H1 (cell line): Measurements from ENCODE around the gene CORO7. TPM values are rescaled to one million over a fixed set of nuclear protein-coding genes. Genes with fewer than 3 reads are reported as not detected.

ENCODE experiments used
- CTCF ChIA-PET: fragments of 300-600 bp; sonication (Branson Sonifier 250); formaldehyde crosslinking; loops from one replicate; lab custom pipeline; 2021; ENCODE audit not compliant: partially characterized antibody; lab: Charles Lee
- POLR2A ChIA-PET: fragments of 300-600 bp; sonication (Branson Sonifier 250); formaldehyde crosslinking; loops from one replicate; lab custom pipeline; 2021; ENCODE audit warnings: inconsistent platforms; ENCODE audit not compliant: partially characterized antibody; lab: Charles Lee
- DNase-seq, 2 experiments: peaks; one replicate each; pipeline versions ENCODE4 v3.0.0 to v3.0.0-alpha.2; 2010 to 2022; ENCODE audit warnings: low spot score in 2 of 2, low read depth in 1 of 2, mixed read lengths in 1 of 2
- FAIRE-seq: peaks from 2 replicates; lab custom pipeline; 2011; peaks lifted over from hg19 to GRCh38; lab: Jason Lieb, UNC
- H2AFZ ChIP-seq: 2 replicates; pipeline ENCODE4 v1.8.1; 2012; ENCODE audit warnings: low read length, inconsistent platforms
- H2AK5ac ChIP-seq: 2 replicates; pipeline ENCODE4 v1.6.1; 2013; ENCODE audit warnings: low read depth, low read length
- H2BK120ac ChIP-seq: replicated peaks from 2 replicates; pipeline ENCODE3; 2013; ENCODE audit warnings: low read depth, low read length, inconsistent platforms
- H2BK12ac ChIP-seq: 2 replicates; pipeline ENCODE4 v1.6.1; 2013; ENCODE audit warnings: low read depth, low read length
- H2BK15ac ChIP-seq: 2 replicates; pipeline ENCODE4 v1.6.1; 2013; ENCODE audit warnings: low read length
- H2BK20ac ChIP-seq: 2 replicates; pipeline ENCODE4 v1.6.1; 2013; ENCODE audit warnings: low read length
- H2BK5ac ChIP-seq: 2 replicates; pipeline ENCODE4 v1.6.1; 2013; ENCODE audit warnings: low read depth, low read length
- H3K14ac ChIP-seq: 2 replicates; pipeline ENCODE4 v1.6.1; 2013; ENCODE audit warnings: inconsistent platforms; ENCODE audit not compliant: insufficient read length
- H3K18ac ChIP-seq: 2 replicates; pipeline ENCODE4 v1.6.1; 2013; ENCODE audit warnings: low read length; ENCODE audit errors: extremely low read depth
- H3K23ac ChIP-seq: 2 replicates; pipeline ENCODE4 v1.6.1; 2013; ENCODE audit warnings: inconsistent platforms; ENCODE audit not compliant: insufficient read length
- H3K23me2 ChIP-seq: 2 replicates; pipeline ENCODE4 v1.6.1; 2013; ENCODE audit warnings: low read depth, low read length
- H3K27ac ChIP-seq: 2 replicates; pipeline ENCODE4 v1.6.1; 2011; ENCODE audit warnings: low read depth, low read length, inconsistent platforms
- H3K27me3 ChIP-seq, 4 experiments: replicated peaks in 1 of 4; 1 replicate in 1 of 4; 2 replicates in 3 of 4; pipeline versions ENCODE4 v1.6.1 to v1.8.1; 2011 to 2013; ENCODE audit warnings: low read length in 3 of 4, mild to moderate bottlenecking in 3 of 4, inconsistent platforms in 2 of 4, mixed read lengths in 2 of 4, moderate library complexity in 1 of 4; ENCODE audit not compliant: control insufficient read depth in 3 of 4, insufficient read depth in 3 of 4; ENCODE audit errors: extremely low read depth in 1 of 4
- H3K36me3 ChIP-seq, 4 experiments: 2 replicates each; pipeline versions ENCODE4 v1.6.1 to v1.8.1; 2011 to 2013; ENCODE audit warnings: mild to moderate bottlenecking in 4 of 4, low read length in 3 of 4, moderate library complexity in 2 of 4, control low read depth in 1 of 4, inconsistent platforms in 1 of 4; ENCODE audit not compliant: insufficient read depth in 4 of 4, control insufficient read depth in 2 of 4
- H3K4ac ChIP-seq: replicated peaks from 2 replicates; pipeline ENCODE3; 2013; ENCODE audit warnings: low read length, low read depth, mixed read lengths, inconsistent platforms; ENCODE audit not compliant: insufficient read length
- H3K4me1 ChIP-seq, 4 experiments: replicated peaks in 1 of 4; 1 replicate in 1 of 4; 2 replicates in 3 of 4; pipeline versions ENCODE4 v1.6.1 to v1.8.1; 2011 to 2013; ENCODE audit warnings: low read length in 3 of 4, inconsistent platforms in 2 of 4, mixed read lengths in 1 of 4; ENCODE audit not compliant: insufficient read depth in 4 of 4, control insufficient read depth in 3 of 4
- H3K4me2 ChIP-seq, 2 experiments: 2 replicates each; pipeline versions ENCODE4 v1.6.1 to v1.8.1; 2011 to 2013; ENCODE audit warnings: low read depth in 2 of 2, low read length in 2 of 2, control low read depth in 1 of 2, inconsistent platforms in 1 of 2, mild to moderate bottlenecking in 1 of 2; ENCODE audit not compliant: insufficient read depth in 1 of 2
- H3K4me3 ChIP-seq, 4 experiments: fragments of 200-600, 300-600 bp in 1 of 4; sonication (generic), shearing (Covaris generic), sonication (Bioruptor Twin) in 1 of 4; 2 replicates each; pipeline versions ENCODE4 v1.5.1 to v1.8.1; 2011 to 2016; ENCODE audit warnings: low read length in 4 of 4, low read depth in 3 of 4, control low read depth in 2 of 4, inconsistent platforms in 2 of 4, mild to moderate bottlenecking in 2 of 4, mixed read lengths in 1 of 4, moderate library complexity in 1 of 4; ENCODE audit not compliant: insufficient read depth in 2 of 4; ENCODE audit errors: extremely low read depth in 1 of 4
- H3K56ac ChIP-seq: replicated peaks from 2 replicates; pipeline ENCODE3; 2013; ENCODE audit warnings: low read depth, mild to moderate bottlenecking, mixed read lengths, low read length, inconsistent platforms; ENCODE audit not compliant: insufficient read length
- H3K79me1 ChIP-seq: 2 replicates; pipeline ENCODE4 v1.6.1; 2013; ENCODE audit warnings: low read depth, low read length, control low read depth
- H3K79me2 ChIP-seq, 2 experiments: 2 replicates each; pipeline versions ENCODE4 v1.6.1 to v1.8.1; 2012 to 2013; ENCODE audit warnings: low read length in 2 of 2, mild to moderate bottlenecking in 2 of 2, inconsistent platforms in 1 of 2; ENCODE audit not compliant: insufficient read depth in 2 of 2, control insufficient read depth in 1 of 2
- H3K9ac ChIP-seq, 4 experiments: replicated peaks in 1 of 4; 1 replicate in 1 of 4; 2 replicates in 3 of 4; pipeline versions ENCODE4 v1.6.1 to v1.8.1; 2011 to 2013; ENCODE audit warnings: low read depth in 3 of 4, low read length in 3 of 4, control low read depth in 2 of 4, mild to moderate bottlenecking in 2 of 4, moderate library complexity in 2 of 4, inconsistent platforms in 1 of 4; ENCODE audit errors: extremely low read depth in 1 of 4
- H3K9me3 ChIP-seq, 2 experiments: 2 replicates each; pipeline versions ENCODE4 v1.6.1 to v1.8.1; 2012 to 2013; ENCODE audit warnings: mild to moderate bottlenecking in 2 of 2, moderate library complexity in 2 of 2, control low read depth in 1 of 2, inconsistent platforms in 1 of 2, low read depth in 1 of 2, low read length in 1 of 2, mixed read lengths in 1 of 2; ENCODE audit not compliant: insufficient read depth in 2 of 2
- H4K20me1 ChIP-seq, 2 experiments: replicated peaks in 1 of 2; 2 replicates each; pipeline versions ENCODE3 to v1.8.1; 2011 to 2013; ENCODE audit warnings: inconsistent platforms in 2 of 2, low read length in 2 of 2, mild to moderate bottlenecking in 1 of 2; ENCODE audit not compliant: insufficient read depth in 2 of 2, control insufficient read depth in 1 of 2
- H4K5ac ChIP-seq: 2 replicates; pipeline ENCODE4 v1.6.1; 2013; ENCODE audit warnings: low read length, low read depth, mixed read lengths, inconsistent platforms; ENCODE audit not compliant: insufficient read length
- H4K8ac ChIP-seq: 2 replicates; pipeline ENCODE4 v1.8.0; 2013; ENCODE audit warnings: mild to moderate bottlenecking, moderate library complexity, low read length, inconsistent platforms; ENCODE audit not compliant: insufficient read depth; ENCODE audit errors: extremely low read depth
- H4K91ac ChIP-seq: replicated peaks from 2 replicates; pipeline ENCODE3; 2013; ENCODE audit warnings: low read length, mixed read lengths, inconsistent platforms; ENCODE audit not compliant: insufficient read length
- BRCA1 ChIP-seq: IDR thresholded peaks from 2 replicates; pipeline ENCODE4 v1.6.1; 2012; ENCODE audit warnings: low read depth, low read length, improper control_type of control experiment
- CHD1 ChIP-seq: IDR thresholded peaks from 2 replicates; pipeline ENCODE4 v1.6.1; 2012; ENCODE audit warnings: low read depth, low read length, improper control_type of control experiment
- EGR1 ChIP-seq: IDR thresholded peaks from 2 replicates; pipeline ENCODE4 v1.6.1; 2011; ENCODE audit warnings: low read depth, low read length, borderline replicate concordance
- EP300 ChIP-seq, 2 experiments: IDR thresholded peaks; 1 replicate in 1 of 2; 2 replicates in 1 of 2; pipeline ENCODE4 v1.6.1; 2011 to 2012; ENCODE audit warnings: low read depth in 2 of 2, low read length in 2 of 2, mild to moderate bottlenecking in 2 of 2, borderline replicate concordance in 1 of 2, inconsistent platforms in 1 of 2, moderate library complexity in 1 of 2
- EZH2 ChIP-seq: fragments of 200-600 bp; sonication (generic); IDR thresholded peaks from 2 replicates; pipeline ENCODE4 v1.7.1; 2012; ENCODE audit warnings: low read depth, mild to moderate bottlenecking, moderate library complexity, low read length, inconsistent platforms; ENCODE audit not compliant: severe bottlenecking
- RBBP5 ChIP-seq: IDR thresholded peaks from 2 replicates; pipeline ENCODE4 v1.7.1; 2012; ENCODE audit warnings: low read depth, mild to moderate bottlenecking, inconsistent platforms, low read length, moderate library complexity, borderline replicate concordance
- RFX5 ChIP-seq: IDR thresholded peaks from 2 replicates; pipeline ENCODE4 v1.6.1; 2011; ENCODE audit warnings: low read depth, low read length, improper control_type of control experiment, borderline replicate concordance
- TCF12 ChIP-seq: IDR thresholded peaks from 2 replicates; pipeline ENCODE4 v1.6.1; 2011; ENCODE audit warnings: low read depth, mild to moderate bottlenecking, low read length
- TEAD4 ChIP-seq: IDR thresholded peaks from 2 replicates; pipeline ENCODE4 v1.6.1; 2012; ENCODE audit warnings: low read depth, low read length, inconsistent platforms, mixed read lengths
- ZNF274 ChIP-seq: IDR thresholded peaks from 2 replicates; pipeline ENCODE4 v1.7.0; 2012; ENCODE audit warnings: low read length, borderline replicate concordance; ENCODE audit errors: extremely low read depth
- WGBS, 2 experiments: shearing (Covaris generic) in 1 of 2; methylation state at CpG; one replicate each; pipeline versions ENCODE4 v1.1.6 to v1.1.7; 2013 to 2015; ENCODE audit warnings: low lambda C conversion rate in 2 of 2, mixed read lengths in 2 of 2, inconsistent platforms in 1 of 2, low coverage in 1 of 2, missing lambda C conversion rate in 1 of 2; ENCODE audit not compliant: insufficient replicate concordance in 2 of 2, insufficient coverage in 1 of 2, insufficient read length in 1 of 2; ENCODE audit errors: extremely low coverage in 1 of 2, missing lambda C conversion rate in 1 of 2; 5-methylcytosine and 5-hydroxymethylcytosine counted together
- polyA plus RNA-seq, 7 experiments: library from polyadenylated mRNA; depleted of rRNA in 3 of 7; stranded (reverse) in 5 of 7; unstranded in 2 of 7; fragments of >200 nt in 5 of 7; fragments of 200-250 nt in 2 of 7; gene quantifications; 1 replicate in 5 of 7; 2 replicates in 1 of 7; 4 replicates in 1 of 7; pipeline versions ENCODE4 v1.2.1 to v1.2.3, GENCODE V29; 2011 to 2013; ENCODE audit warnings: missing spikeins in 2 of 7, mixed read lengths in 2 of 7
- total RNA-seq: library from RNA; stranded (reverse); fragmentation: NEBNext Ultra II Directional; extraction: Animal tissue kit (Norgen Biotek cat#: 25700); gene quantifications from 2 replicates; pipeline ENCODE4 v1.2.1, GENCODE V29; 2021

Gene CORO7
- total and polyA plus RNA-seq, 2 of the 8 experiments (the other 6 are each of a cell fraction or from before 2014, with no cell fraction given): 25.2 to 29.8 TPM

DNA sequence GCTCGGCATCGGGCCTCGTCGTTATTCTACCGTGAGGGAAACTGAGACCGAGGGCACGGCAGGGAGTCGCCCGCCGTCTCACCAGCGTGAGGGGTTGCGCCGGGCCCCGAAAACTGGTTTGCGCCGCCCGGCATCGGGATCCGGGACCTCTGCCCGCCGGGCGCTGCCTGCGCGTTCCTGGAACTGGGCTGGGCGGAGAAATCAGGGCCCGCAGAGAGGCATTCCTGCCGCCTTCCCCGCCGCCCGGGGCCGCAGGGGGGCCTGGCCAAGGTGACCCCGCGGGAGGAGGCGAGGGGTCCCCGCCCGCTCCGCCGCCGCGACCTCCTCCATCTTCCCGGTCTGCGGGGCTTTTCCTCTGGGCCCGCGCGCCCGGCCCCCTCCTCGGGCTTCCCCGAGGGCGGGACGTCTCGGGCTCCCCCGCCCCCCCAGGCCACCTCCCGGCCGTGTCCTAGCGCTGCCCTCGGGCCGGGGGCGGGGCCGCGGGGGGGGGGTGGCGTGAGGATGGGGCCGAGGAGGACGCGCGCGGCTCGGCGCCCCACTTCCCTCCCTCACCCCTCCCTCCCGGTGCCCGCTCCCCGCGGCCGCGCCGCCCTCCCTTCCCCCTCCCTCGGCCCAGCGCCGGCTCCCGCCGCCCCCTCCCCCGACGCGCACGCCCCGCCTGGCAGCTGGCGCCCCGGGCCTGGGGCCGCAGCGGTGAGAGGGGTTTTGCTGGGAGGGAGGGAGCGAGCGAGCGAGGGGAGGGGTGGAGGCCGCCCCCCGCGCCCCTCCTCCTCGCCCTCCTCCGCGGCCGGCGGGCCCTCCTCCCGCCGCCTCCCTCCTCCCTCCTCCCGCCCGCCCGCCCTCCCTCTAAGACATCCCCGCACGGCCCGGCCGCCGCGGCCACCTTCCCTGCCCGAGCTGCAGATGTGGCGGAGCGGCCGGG lies 100.9 kb downstream of the CORO7 start, which contains the start of gene GLIS2:
TSS of gene GLIS2 (plus strand) at position 882 of the 922 bp plus-strand sequence. CDS start 16,214 bp downstream, outside the sequence.
- Histone ChIP-seq H2BK120ac (no peak within 1 kb of the TSS), H3K36me3 (no peaks in the 10 kb centered on the region), H3K9ac (peak within 1 kb of the TSS; percentile 54 to 83 (median 58); a peak in 6 of 7 replicates), H3K23me2 (peaks cover 12% of the 10 kb centered on the region), H2AK5ac (no peak within 1 kb of the TSS), H3K4me3 (peak within 1 kb of the TSS; percentile 63 to 92 (median 68)), H3K18ac (peak within 1 kb of the TSS; percentile 78), H3K27me3 (peaks cover 0 to 15% (median 11%) of the 10 kb centered on the region in 4 experiments; a peak in 6 of 7 replicates), H3K79me1 (peaks cover 7% of the 10 kb centered on the region), H2BK12ac (peak within 1 kb of the TSS; percentile 90), H2BK20ac (no peak within 1 kb of the TSS), H4K8ac (peak within 1 kb of the TSS; percentile 95), H3K56ac (peak within 1 kb of the TSS; percentile 46), H4K5ac (peak within 1 kb of the TSS; percentile 69), H3K9me3 (no peaks in the 10 kb centered on the region), H3K4me1 (peaks cover 0 to 39% (median 33%) of the 10 kb centered on the region in 4 experiments; a peak in 6 of 7 replicates), H2BK5ac (peak within 1 kb of the TSS; percentile 52; the same call in 1 of the 2 replicates), H3K23ac (no peak within 1 kb of the TSS), H4K20me1 (peaks cover 15 to 19% of the 10 kb centered on the region in 2 experiments), H2AFZ (no peak within 1 kb of the TSS), H3K4ac (peak within 1 kb of the TSS; percentile 69), H3K27ac (peak within 1 kb of the TSS; percentile 39; the same call in 1 of the 2 replicates), H4K91ac (peak within 1 kb of the TSS; percentile 22), H3K14ac (no peak within 1 kb of the TSS), H2BK15ac (peak within 1 kb of the TSS; percentile 72; the same call in 1 of the 2 replicates), H3K4me2 (peak within 1 kb of the TSS; percentile 94 to 98), H3K79me2 (peaks cover 0 to 40% of the 10 kb centered on the region in 2 experiments; a peak in 3 of 4 replicates)
- DNase-seq (peak in 1 of 2 experiments; percentile 73), FAIRE-seq (no peak)
- CTCF ChIA-PET: interaction anchor here (0.6 to 16.7 kb wide), 9 partner anchors 8 to 89 kb away, joined by 3 to 300 read pairs (median 4); no protein-coding TSS in a partner anchor
- 1% methylated on average over 26 of the region's 115 CpGs; no CpG with 5 or more reads in 1 of the 2 experiments for whole genome bisulfite sequencing, 2 experiments
- POLR2A ChIA-PET: interaction anchor here (0.8 to 4.2 kb wide), 17 partner anchors 9 to 77 kb away, joined by 3 to 34 read pairs (median 4); partner anchors contain the start of gene TFAP4
- no peak for TF ChIP-seq CHD1
- no peak for TF ChIP-seq TEAD4
- TF ChIP-seq EZH2: no peak
- no peak for TF ChIP-seq EGR1
- TF ChIP-seq BRCA1: no peak
- TF ChIP-seq RFX5: no peak
- no peak for TF ChIP-seq ZNF274
- peak; percentile 69; the same call in 1 of the 2 replicates for TF ChIP-seq RBBP5
- no peak for TF ChIP-seq EP300 (IDR thresholded peaks at IDR 0.05; ENCODE audit: borderline replicate concordance in 1 of 2, low read depth in 2 of 2, low read length in 2 of 2)
- peak; percentile 61; the same call in 1 of the 2 replicates for TF ChIP-seq TCF12
